HPDE6-E6E7 (cell line): ENCODE results near the gene TGFBR2.

ENCODE experiments used
- DNase-seq: peaks from one replicate; pipeline ENCODE4 v3.0.0; 2011; ENCODE audit warnings: missing footprints; ENCODE audit errors: extremely low spot score

The TGFBR2 gene

GRCh38 chr3:30602946-30603345 lies 3.5 kb upstream of the TGFBR2 start:
- no peak for DNase-seq

- DNase-seq, result no peak
Observed at GRCh38 chr3:30604093-30604492, 2.3 kb upstream of the TGFBR2 start.

GRCh38 chr3:30604558-30604957 lies 1.8 kb upstream of the TGFBR2 start:
- DNase-seq, result no peak

GRCh38 chr3:30605005-30605404 lies 1.4 kb upstream of the TGFBR2 start:
- DNase-seq, result no peak

GRCh38 chr3:30605706-30606300 lies 598 bp upstream of the TGFBR2 start:
- DNase-seq, result no peak

GRCh38 chr3:30607032-30607833 lies 832 bp downstream of the TGFBR2 start:
- DNase-seq, result no peak

- DNase-seq, result no peak
Observed at GRCh38 chr3:30608598-30608947, 2.2 kb downstream of the TGFBR2 start.

GRCh38 chr3:30609930-30610701 lies 3.7 kb downstream of the TGFBR2 start:
- DNase-seq, result no peak

GRCh38 chr3:30610702-30611368 lies 4.4 kb downstream of the TGFBR2 start:
- DNase-seq, result no peak

- DNase-seq, result no peak
Observed at GRCh38 chr3:30611613-30612436, 5.4 kb downstream of the TGFBR2 start.

GRCh38 chr3:30612437-30613132 lies 6.2 kb downstream of the TGFBR2 start:
- no peak for DNase-seq

GRCh38 chr3:30613133-30613825 lies 6.9 kb downstream of the TGFBR2 start:
- no peak for DNase-seq

- DNase-seq, result no peak
Observed at GRCh38 chr3:30614373-30614772, 8.0 kb downstream of the TGFBR2 start.

- DNase-seq, result no peak
Observed at GRCh38 chr3:30614943-30615342, 8.5 kb downstream of the TGFBR2 start.

- DNase-seq, result no peak
Observed at GRCh38 chr3:30615615-30616346, 9.4 kb downstream of the TGFBR2 start.

GRCh38 chr3:30616347-30617027 lies 10.1 kb downstream of the TGFBR2 start:
- no peak for DNase-seq

- DNase-seq, result no peak
Observed at GRCh38 chr3:30617069-30617468, 10.7 kb downstream of the TGFBR2 start.

- no peak for DNase-seq
Observed at GRCh38 chr3:30617653-30618052, 11.3 kb downstream of the TGFBR2 start.

GRCh38 chr3:30618526-30618925 lies 12.1 kb downstream of the TGFBR2 start:
- DNase-seq, result no peak
